Calu3 (cell line): ENCODE measurements around the gene TAF15. TPM values are rescaled to one million over a fixed set of nuclear protein-coding genes. Genes with fewer than 3 reads are reported as not detected.

ENCODE experiments used
- BruUV-seq: library from RNA; stranded (reverse); fragments of 400-500 nt; replicated peaks from 2 replicates; lab custom pipeline; 2021; lab: Mats Ljungman, UMichigan
- CTCF ChIA-PET: fragments of 300-600 bp; sonication (Branson Sonifier 250); formaldehyde crosslinking; loops from one replicate; lab custom pipeline; 2022; ENCODE audit warnings: antibody characterized with exemption; lab: Charles Lee
- DNase-seq: peaks from one replicate; pipeline ENCODE4 v3.0.0; 2022
- H3K27ac Mint-ChIP-seq: one replicate; pipeline ENCODE4 v1.8.0; 2022; ENCODE audit warnings: mixed read lengths; ENCODE audit not compliant: unreplicated experiment
- H3K27me3 Mint-ChIP-seq: one replicate; pipeline ENCODE4 v1.8.0; 2022; ENCODE audit warnings: mixed read lengths; ENCODE audit not compliant: unreplicated experiment
- H3K36me3 Mint-ChIP-seq: one replicate; pipeline ENCODE4 v1.8.0; 2022; ENCODE audit warnings: mild to moderate bottlenecking, moderate library complexity, mixed read lengths; ENCODE audit not compliant: insufficient read depth, unreplicated experiment
- H3K4me1 Mint-ChIP-seq: one replicate; pipeline ENCODE4 v1.8.0; 2022; ENCODE audit warnings: mild to moderate bottlenecking, low read depth, mixed read lengths; ENCODE audit not compliant: unreplicated experiment
- H3K4me3 Mint-ChIP-seq: one replicate; pipeline ENCODE4 v1.8.0; 2022; ENCODE audit warnings: mild to moderate bottlenecking, low read depth, moderate library complexity, mixed read lengths; ENCODE audit not compliant: unreplicated experiment
- H3K9me3 Mint-ChIP-seq: one replicate; pipeline ENCODE4 v1.8.0; 2022; ENCODE audit warnings: low read depth, mixed read lengths; ENCODE audit not compliant: unreplicated experiment
- intact Hi-C: fragments of 100-400 bp; cut with micrococcal nuclease; formaldehyde crosslinking; loops from one replicate; pipeline ENCODE4 v1.10.0; 2022; ENCODE audit not compliant: unreplicated experiment
- total RNA-seq: library from RNA; stranded (reverse); gene quantifications from 2 replicates; pipeline ENCODE4 v1.2.3, GENCODE V29; 2022
- TF ChIP-seq, protein P1 (sequence below): fragments of 200-600 bp; IDR thresholded peaks from one replicate; pipeline ENCODE4 v1.8.0; 2022; ENCODE audit warnings: antibody characterized with exemption; ENCODE audit not compliant: unreplicated experiment

The TAF15 gene
- total RNA-seq, 1 experiment from 2014 or later, result 286 TPM

DNA sequence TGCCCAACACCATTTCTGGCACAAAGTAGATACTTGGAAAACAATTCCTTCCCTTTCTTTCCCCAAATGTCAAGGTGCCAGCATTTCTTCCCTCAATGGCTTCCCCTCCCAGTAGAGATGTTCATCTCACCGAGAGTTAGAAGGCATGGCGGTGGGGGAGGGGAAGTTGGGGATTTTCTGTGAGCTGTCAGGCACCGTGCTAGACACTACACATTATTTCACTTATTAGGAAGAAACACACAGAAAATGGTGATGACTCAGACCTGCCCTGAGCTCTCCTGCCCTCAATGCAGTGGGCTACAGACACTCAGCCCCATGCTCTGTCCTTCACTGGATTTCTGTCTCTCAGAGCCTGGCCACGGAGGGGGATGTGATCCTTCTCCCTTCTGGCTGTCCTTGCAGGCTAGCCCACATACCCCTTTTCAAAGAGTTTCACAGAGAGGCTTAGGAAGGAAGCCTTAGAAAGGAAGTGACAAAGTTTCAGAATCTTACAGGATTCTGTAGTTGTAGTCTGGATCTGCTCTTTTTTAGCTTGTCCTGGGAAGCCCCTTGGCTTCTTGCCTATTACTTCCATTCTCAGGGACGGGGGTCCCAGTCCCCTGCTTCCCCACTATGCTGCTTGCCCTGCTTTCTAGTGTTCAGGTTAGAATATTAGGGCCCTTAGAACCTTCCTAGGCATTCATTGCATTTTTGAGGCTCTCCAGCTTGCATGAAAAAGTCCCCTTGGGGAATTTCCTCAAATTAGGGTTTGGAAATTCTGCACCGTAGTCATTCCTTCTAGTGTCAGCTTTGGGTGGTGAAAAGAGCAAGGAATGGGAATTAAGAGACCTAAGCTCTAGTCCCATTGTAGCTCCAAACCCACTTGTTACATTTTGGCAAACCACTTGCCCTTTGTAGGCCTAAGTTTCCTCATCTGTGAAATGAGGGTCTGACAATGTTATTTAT lies 83.1 kb downstream of the TAF15 start:
- no peak for DNase-seq
- intact Hi-C loops, result no loop called here
- TF ChIP-seq, protein P1, sequence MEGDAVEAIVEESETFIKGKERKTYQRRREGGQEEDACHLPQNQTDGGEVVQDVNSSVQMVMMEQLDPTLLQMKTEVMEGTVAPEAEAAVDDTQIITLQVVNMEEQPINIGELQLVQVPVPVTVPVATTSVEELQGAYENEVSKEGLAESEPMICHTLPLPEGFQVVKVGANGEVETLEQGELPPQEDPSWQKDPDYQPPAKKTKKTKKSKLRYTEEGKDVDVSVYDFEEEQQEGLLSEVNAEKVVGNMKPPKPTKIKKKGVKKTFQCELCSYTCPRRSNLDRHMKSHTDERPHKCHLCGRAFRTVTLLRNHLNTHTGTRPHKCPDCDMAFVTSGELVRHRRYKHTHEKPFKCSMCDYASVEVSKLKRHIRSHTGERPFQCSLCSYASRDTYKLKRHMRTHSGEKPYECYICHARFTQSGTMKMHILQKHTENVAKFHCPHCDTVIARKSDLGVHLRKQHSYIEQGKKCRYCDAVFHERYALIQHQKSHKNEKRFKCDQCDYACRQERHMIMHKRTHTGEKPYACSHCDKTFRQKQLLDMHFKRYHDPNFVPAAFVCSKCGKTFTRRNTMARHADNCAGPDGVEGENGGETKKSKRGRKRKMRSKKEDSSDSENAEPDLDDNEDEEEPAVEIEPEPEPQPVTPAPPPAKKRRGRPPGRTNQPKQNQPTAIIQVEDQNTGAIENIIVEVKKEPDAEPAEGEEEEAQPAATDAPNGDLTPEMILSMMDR, result no peak
- Mint-ChIP-seq H3K36me3 (peaks cover 6% of the 10 kb centered on the region), H3K27me3 (no peaks in the 10 kb centered on the region), H3K27ac (no peak overlapping the region), H3K9me3 (no peaks in the 10 kb centered on the region), H3K4me3 (no peak overlapping the region), H3K4me1 (peaks cover 14% of the 10 kb centered on the region)
- BruUV-seq, result no TSS peak
- CTCF ChIA-PET, result interaction anchor here (0.6 kb wide), 1 partner anchor 353 kb away, joined by 3 read pairs; no protein-coding TSS in a partner anchor

DNA sequence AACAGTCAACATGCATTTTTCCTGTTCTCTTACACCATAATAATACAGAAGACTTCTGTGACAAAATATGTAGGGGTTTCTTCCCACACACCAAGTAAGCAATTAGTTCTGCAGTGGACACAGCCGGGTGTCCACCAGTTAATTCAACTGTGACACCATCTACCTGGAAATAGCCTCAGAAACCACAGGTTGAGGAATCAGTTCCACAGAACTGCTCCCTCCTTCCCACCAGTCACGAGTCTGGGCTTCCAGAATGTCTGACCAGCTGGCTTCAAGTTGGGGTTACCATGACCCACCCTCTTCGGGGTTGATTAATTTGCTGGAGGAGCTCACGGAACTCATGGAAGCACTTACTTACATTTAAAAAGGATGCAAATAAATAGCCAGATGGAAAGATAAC lies 84.5 kb downstream of the TAF15 start:
- CTCF ChIA-PET, result no interaction called here
- Mint-ChIP-seq H3K27ac (no peak overlapping the region), H3K9me3 (no peaks in the 10 kb centered on the region), H3K27me3 (no peaks in the 10 kb centered on the region), H3K4me3 (no peak overlapping the region), H3K36me3 (peaks cover 6% of the 10 kb centered on the region), H3K4me1 (peaks cover 25% of the 10 kb centered on the region)
- DNase-seq, result no peak
- TF ChIP-seq, protein P1, result no peak
- intact Hi-C loops, result no loop called here
- no TSS peak for BruUV-seq

DNA sequence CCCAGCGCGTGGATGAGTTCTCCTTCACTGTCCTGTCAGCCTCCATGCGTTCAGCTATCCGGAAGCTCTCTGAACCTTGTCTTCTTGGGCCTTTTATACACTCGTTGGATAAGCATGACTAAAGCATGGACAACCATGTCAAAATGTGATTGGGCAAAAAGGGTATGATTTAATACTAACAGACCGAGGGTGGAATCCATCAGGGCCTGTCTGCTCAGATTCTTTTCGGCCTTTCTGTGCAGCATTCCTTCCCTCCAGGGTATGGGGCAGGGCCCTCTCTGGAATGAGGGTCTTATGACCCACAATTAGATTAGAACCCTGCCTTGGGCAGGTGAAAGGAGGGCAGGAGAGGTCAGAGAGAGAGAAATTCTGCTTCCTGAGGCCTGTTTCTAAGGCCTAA lies 84.9 kb downstream of the TAF15 start:
- CTCF ChIA-PET, result no interaction called here
- peaks cover 2% of the 10 kb centered on the region for H3K27me3 Mint-ChIP-seq
- TF ChIP-seq, protein P1, result no peak
- no peaks in the 10 kb centered on the region for H3K9me3 Mint-ChIP-seq
- no TSS peak for BruUV-seq
- no peak overlapping the region for H3K27ac Mint-ChIP-seq
- peaks cover 29% of the 10 kb centered on the region for H3K4me1 Mint-ChIP-seq
- H3K36me3 Mint-ChIP-seq, result peaks cover 6% of the 10 kb centered on the region
- no peak overlapping the region for H3K4me3 Mint-ChIP-seq
- DNase-seq, result no peak
- intact Hi-C loops, result no loop called here

GRCh38 chr17:35895636-35896587 lies 86.6 kb downstream of the TAF15 start:
- DNase-seq, result no peak
- intact Hi-C loops, result no loop called here
- Mint-ChIP-seq H3K4me3 (no peak overlapping the region), H3K27ac (no peak overlapping the region), H3K36me3 (no peaks in the 10 kb centered on the region), H3K4me1 (peaks cover 26% of the 10 kb centered on the region), H3K27me3 (peaks cover 7% of the 10 kb centered on the region), H3K9me3 (no peaks in the 10 kb centered on the region)
- TF ChIP-seq, protein P1, result no peak
- CTCF ChIA-PET, result no interaction called here
- BruUV-seq, result no TSS peak
